ENCODE data around the gene VEPH1. TPM values are rescaled to one million over a fixed set of nuclear protein-coding genes. Genes with fewer than 3 reads are reported as not detected.
A peak's percentile ranks its signal among the peaks of the same experiment; 100 is the strongest.

VEPH1 gene
- total RNA-seq (2014; rRNA removed; shearing (Covaris generic)), result 74.1 and 87.1 TPM in 2 replicates

DNA sequence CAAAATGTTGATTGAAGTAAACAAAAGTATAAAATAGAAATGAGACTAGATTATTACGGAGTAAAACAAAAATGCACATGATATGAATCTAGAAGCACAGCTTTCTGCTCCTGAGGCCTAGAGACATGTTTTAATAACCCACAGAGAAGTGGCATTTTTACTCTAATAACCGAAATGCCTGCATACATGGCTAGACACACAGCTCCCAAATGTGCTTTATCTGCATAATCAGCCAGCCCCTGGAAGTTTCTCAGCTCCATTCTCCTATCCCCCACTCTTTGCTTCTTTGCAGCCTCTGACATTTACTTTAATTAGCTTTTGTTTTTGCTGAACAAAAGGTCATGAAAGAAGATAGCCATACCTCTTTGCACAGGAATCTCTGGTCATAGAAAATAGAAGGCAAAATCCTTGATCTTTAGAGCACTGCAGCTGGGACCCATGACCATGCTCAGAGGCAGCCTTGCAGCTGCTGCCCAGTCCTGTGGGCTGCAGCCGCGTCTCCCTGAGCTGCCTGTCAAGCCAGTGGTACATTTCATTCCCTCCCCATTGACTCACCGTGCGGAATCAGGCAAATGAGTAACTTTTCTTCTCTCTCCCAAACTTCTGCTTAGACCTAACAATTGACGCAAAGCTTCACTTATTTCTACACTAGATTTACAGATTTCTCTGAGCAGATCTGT is at the start of gene VEPH1:
TSS of gene VEPH1 (minus strand) at position 501 of the 680 bp plus-strand sequence. CDS start 8,067 bp downstream, outside the sequence.
- peak; percentile 46 for DNase-seq (ENCODE audit: low read depth)

DNA sequence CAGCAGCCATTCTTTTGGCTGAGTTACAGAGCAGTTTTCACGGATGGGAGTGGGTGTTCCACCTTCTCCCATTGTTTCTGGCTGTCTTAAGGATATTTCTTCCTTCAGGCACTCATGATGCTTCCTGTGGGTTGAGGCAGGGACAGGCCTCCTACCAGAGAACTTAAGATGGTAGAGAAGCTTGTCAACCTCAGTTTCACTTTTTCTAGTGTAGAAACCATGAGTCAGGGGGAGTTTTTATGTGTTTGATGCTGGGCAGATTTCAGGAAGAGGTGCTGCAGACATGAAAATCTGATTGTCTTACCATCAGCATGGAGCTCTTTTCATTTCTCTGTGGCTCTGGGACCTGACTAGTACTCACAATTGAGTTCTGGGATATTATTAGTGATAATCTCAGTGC is 48.7 kb upstream of the VEPH1 start:
- DNase-seq (ENCODE audit: low read depth), result no peak

DNA sequence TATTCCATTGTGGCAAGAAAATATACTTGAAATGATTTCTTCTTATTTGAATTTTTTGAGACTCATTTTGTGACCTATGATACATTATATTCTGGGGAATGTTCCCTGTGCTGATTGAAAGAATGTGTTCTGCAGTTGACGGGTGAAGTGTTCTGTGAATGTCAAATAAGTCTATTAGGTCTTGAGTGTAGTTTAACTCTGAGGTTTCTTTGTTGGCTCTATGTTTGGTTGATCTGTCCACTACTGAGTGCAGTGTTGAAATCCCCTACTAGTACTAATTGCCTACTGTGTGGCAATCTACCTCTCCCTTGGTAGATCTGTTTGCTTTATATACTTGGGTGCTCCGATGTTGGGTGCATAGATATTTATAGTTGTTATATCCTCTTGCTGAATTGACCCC is 46.3 kb upstream of the VEPH1 start:
- DNase-seq (ENCODE audit: low read depth), result no peak

DNA sequence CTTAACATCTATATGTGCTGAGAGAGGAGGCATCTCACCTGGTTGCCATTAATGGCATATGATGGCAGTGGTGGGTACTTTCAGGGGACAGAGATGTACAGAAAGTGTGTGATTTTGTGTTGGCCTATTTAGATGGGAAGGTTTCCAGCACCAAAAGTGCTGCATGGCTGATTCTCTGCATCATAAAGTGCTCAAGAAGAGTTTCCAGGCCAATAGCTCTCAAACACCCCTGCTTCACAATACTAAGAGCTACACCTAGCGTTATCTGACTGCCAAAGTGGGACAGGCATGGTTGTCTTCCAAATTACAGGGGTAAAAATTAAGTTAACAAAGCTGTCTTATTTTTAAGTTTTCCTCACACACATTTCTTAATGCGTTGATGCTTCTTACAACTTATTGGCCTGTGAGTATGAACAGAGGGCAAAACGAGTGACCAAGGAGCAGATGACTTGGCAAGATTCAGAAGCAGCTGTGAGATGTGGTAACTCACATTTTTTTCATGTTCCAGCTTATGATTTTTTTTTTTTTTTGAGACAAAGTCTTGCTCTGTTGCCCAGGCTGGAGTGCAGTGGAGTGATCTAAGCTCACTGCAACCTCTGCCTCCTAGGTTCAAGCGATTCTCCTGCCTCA is 41.4 kb upstream of the VEPH1 start:
- DNase-seq (ENCODE audit: low read depth), result no peak

DNA sequence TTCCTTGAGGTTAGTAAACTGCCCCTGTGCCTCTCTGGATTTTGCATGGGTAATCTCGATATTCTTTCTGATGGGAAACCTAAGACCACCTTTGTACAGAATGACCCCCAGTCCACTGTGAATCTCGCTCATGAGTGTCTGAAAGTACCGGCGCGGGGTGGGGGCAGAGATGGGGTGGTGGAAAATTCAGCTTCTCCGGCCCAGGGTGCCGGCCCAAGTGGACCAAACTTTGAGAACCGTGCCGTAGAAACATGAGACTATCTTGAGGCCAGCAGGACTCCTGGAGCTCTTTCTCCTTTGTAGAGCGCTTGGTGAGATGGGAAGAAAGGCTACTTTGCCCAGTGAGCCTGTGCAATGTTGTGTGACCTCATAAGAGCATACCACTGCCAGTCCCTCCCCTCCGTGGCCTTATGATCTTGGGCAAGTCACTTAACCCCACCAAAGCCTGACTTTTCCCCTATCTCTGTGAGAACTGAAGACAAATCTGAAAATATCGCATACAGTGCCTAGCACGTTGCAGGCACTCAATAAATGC is 40.4 kb upstream of the VEPH1 start:
- DNase-seq (ENCODE audit: low read depth), result no peak

DNA sequence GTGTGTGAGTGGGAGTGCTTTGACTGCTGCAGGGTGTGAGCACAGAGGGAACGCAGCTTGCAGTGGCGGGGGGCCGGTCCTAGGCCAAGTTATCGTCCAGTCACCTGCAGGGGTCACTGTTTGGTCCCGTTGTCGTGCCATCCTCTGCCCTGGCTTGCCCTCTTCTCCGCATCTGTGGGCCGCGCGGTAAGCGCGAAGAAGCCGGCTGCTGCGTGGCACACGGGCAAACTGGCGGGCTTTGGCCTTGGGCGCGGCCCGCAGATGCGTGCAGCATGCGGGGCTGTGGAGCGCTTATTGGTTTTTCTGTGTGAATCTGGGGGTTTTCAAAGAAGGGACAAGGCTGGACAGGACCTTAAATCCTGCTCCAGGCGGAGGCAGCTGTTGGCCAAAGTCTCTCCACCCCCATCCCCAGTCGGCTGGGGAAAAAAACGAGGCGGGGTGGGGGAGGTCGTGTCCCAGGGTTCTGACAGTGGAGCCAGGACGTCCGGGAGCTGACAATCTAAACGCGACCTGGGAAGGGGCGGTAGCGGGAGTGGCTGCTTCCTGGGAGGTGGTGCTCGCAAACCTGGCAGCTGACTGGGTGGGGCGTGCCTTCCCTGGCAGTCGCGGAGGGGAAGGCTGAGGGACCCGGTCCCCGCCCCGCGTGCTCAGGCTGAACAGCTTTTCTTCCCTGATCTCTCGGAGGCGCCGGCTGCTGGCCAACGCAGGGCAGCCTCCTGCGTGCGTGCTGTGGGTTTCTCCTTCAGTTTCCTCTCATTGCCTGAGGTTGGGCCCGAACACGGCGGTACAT is 39.7 kb upstream of the VEPH1 start:
- DNase-seq (ENCODE audit: low read depth), result peak; percentile 67

DNA sequence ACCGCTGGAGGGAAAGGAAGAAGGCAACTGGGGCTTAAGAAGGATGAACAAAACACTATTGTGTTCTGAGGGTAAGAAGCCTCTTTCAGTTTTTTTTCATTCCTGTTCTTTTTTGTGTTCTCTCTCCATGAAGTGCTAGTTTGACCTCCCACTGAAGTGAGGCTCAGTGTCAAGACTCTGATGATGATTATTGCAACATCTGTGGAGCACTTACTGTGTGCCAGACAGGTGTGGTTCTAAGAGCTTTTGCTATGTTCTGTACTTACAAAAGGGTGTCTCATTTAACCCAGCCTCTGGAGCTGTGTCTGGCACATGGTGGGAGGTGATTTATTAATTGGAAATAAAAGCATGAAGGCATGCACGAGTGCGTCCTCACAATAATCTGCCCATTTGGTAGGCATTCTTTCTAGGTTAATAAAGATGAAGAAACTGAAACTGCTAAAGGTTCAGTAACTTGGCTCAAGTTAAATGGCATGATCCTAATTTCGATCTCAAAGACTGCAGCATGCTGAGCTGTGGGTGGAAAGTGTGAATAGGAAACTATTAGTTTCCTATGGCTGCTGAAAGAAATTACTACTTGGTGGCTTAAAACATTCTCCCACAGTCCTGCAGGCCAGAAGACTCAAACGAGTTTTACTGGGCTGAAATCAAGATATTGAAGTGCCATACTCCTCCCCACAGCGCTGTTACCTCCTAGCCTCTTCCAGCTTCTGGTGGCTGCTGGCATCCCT is 38.5 kb upstream of the VEPH1 start:
- no peak for DNase-seq (ENCODE audit: low read depth)

DNA sequence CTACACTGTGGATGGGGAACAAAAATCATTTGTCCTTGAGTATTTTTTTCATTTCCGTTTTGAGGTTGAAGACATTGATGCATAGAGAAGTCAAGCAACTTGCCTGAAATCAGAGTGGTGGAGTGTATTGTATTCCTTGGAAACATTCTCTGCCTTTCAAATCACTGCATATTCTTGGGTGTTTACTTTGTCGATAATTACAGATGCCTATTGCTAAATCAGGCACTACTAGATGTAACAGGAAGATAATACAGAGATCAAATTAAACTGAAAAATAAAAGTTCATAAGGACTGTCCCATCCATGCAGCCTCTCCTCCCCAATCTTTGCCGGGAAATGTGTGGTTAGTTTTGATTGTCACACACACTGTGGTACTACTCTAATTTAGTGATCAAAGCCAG is 37.4 kb upstream of the VEPH1 start:
- DNase-seq (ENCODE audit: low read depth), result no peak

DNA sequence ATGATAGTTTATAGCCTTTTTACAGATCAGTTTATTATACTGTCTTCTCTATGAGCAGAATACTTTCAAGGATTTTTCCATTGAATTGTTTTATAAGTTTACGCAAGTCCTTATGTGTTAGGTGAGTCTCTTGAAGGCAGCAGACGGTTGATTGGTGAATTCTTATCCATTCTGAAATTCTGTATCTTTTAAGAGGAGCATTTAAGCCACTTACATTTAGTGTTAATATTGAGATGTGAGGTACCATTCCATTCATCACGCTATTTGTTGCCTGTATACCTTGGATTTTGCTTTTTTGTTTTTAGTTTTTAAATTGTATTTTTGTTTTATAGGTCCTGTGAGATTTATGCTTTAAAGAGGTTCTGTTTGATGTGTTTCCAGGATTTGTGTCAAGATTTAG is 32.5 kb upstream of the VEPH1 start:
- DNase-seq (ENCODE audit: low read depth), result no peak

DNA sequence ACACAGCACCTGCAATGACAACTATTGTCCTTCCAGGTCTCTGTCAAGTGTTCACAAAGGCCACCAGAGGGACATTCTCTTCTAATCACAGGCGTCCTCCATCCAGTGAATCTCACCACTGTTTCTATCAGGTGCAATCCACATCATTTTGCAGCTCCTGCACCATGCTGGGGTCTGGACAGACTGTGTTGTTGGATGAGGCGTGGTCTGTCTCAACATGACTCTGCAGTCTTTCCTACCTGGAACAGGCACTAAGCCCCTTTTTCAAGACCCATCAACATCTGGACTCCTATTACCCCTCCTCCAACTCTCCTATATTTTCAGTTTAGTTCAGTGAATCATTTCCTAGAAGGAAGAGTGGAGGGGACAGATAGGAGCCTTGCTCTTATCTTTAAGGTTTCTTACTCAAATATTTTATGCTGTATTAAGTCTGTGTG is 31.5 kb upstream of the VEPH1 start:
- no peak for DNase-seq (ENCODE audit: low read depth)

DNA sequence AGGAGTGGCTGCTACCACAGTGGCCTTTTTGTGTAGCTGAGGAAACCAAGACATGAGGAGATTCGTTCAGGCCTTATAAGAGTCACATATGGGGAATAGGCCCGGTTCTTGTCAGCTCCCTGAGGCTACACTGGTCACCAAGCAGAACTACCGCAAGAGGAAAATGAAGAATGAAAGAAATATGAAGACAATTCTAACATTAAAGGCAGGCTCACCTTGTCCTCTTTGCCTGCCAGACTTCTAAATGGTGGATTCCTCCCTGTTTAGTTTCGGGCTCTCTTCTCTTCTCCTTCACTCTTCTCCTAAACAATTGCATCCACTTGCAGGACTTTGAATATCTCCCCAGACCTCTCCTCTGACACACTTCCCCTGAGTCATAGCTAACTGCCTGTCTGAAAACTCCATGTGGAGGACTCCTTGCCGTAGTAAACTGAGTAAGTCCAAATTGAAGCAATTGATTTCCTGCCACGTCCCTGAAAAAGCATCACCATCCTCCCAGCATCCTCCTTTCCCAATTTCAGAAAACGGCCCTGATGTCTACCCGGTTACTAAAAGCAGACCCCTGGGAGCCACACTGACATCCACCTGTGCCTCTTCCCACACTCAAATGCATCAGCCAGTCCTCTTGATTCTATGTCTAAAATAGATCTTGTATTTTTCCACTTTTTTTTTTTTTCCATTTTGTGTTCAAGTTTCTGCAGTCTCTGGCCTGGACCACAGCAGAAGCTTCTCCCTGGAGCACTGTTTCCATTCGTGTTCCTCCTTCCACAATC is 30.3 kb upstream of the VEPH1 start:
- peak; percentile 85 for DNase-seq (ENCODE audit: low read depth)

DNA sequence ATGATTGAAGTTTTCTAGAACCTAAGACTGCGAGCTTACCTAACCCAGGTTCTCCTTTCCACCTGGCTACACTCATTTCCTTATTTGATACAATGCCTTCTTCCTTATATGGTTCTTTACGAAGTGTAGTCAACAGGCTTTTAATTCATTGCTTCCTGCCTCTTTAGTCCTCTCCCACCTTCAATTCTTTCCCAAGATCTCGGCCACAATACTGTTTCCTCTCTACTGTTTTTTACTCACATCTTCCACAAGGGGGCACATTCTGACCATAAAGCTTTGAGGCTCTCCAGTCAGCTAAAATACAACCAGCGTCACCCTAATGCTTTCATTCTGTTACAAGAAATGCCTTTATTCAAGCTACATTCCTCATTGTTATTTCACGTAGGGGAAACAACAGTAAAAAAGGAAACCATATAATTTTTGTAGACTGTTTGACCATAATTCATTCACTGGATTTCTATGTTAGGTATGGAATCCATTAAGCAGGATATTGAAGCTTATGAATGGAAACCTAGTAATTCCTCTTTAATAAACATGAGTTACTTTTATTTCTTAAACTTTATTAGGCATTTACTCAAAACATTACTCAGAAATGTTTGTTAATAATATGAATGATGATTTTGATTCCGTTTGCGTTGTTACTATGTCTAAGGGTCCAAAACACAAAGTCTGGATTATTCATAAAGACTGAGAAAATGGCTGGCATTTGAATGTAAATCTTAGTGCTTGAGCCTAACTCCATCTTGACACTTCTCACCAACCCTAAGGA is 29.5 kb upstream of the VEPH1 start:
- peak; percentile 91 for DNase-seq (ENCODE audit: low read depth)

DNA sequence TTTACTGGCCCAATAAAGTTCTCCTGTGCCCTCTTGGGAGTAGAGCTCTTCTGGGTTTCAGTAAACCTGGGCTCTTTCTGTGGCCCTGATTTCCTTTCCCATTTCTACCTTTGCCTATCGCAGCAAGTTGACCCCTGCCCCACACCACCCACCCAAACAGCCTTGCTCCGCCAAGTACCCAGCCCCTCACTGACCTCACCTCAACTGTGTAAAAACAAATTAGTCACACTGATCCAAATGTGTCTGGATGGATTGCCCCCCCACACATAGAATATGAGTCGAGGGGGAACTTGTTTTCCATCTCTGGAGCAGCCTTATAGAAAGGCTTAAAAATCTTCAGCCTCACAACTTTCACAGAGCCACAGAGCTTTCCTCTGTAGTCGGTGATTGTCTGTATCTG is 28.6 kb upstream of the VEPH1 start:
- peak; percentile 63 for DNase-seq (ENCODE audit: low read depth)

DNA sequence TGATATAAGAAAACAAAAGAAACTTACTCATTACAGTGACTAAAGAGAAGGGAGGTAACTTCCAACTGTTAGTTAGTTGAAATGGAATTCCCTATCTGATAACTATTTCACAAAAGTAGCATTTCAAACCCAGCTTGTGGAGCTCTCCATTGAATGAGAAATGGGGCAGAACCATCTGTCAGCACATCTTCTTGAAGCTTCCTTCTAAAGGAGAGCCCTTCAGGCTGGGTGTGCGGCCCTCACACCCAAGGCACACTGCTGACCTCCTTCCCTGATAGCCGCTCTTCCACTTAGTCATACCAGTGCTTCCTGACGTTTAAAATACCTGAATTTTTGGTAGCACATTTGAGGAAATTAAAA is 28.1 kb upstream of the VEPH1 start:
- peak; percentile 75 for DNase-seq (ENCODE audit: low read depth)

DNA sequence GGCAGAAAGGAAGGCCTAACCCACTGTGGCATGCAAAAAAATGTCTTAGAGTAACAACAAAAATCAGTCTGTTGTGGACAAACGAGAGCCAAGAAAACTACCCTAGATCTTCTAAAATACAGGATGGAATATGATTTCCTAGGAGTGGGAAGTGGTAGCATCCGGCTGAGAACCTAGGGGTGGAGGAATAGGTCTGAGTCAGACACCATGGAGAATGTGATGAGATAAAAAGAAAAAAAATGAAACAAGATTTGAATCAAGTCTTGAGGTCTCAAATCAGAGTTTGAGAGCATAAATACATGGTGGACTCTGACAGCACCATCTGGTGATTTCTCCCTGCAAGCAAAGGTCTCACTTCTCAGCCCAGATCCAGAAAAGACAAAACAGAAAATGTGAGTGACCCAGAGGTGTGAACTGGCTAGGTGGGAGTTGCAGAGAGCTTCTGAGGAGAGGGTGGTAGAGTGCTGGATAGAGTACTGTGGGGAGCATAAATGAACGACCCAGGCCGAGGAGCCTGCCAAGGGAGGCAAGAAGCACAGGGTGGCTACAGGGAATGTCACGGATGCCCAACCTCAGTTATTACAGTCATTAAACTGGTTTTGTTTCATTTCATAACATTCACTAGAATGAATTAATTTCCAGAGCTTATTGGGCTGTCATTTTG is 27.6 kb upstream of the VEPH1 start:
- peak; percentile 73 for DNase-seq (ENCODE audit: low read depth)

DNA sequence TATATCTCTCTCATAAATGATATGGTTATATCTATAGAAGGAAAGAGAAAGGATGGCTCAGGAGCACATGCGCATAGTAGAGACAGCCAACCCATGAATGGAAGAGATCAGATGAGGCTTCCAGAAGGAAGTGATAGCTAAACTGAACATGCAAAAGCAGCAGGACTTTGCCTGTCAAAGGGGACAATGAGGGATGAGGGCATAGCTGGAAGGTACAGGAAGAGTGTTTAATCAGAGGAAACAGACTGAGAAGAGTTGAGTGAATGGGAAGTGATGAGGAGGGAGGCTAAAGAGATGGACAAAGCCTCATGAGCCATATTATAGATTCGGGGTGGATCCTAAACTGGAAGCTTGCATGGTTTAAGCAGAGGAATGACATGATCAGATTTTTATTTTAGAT is 26.5 kb upstream of the VEPH1 start:
- DNase-seq (ENCODE audit: low read depth), result no peak

DNA sequence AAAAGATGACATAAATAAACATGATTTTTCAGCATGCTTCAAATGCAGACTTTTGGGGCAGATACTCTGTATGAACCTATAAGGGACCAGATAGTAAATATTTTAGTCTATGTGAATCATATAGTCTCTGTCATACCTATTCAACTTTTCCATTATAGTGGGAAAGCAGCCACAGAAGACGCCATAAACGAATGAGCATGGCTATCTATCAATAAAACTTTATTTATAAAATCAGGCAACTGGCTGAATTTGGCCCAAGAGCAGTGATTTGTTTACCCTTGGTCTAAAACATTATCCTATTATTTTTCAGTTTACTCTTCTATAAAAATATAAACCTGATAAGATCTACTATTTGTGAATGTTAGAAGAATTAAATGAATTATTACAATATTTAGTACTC is 25.9 kb upstream of the VEPH1 start:
- DNase-seq (ENCODE audit: low read depth), result no peak

DNA sequence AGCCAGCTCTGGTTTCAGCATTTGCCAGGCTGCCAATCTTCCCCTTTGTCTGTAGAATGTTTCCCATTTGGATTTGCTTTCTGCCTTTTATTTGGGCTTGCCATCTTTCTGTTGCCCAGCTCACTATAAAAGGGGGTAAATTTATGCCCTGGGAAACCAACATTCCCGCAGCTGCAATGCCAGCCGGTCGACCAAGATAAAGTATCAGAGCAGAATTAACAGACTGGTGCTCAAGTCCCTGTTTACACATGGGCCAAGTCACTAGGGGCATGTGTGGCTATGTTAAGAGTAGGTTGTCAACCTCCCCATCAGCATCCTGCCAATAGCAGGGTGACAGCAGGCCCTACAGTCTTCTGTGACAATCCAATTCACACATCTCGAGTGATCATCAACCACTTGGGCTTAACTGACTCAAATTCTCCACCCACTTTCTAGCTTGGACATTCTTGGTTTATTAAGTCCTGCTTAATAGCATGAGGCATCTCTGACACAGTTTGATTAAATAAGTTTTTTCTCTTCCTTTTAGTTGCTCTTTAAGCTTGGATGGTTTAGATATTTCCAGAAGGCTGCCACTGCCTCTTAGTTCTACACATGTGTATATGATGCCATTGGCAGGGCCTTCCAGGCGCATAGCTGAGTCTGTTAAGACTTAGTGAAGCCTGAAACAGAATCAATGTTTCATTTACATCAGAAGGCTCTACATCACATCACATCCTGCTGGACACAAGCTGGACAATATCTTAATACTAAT is 24.1 kb upstream of the VEPH1 start:
- DNase-seq (ENCODE audit: low read depth), result no peak

DNA sequence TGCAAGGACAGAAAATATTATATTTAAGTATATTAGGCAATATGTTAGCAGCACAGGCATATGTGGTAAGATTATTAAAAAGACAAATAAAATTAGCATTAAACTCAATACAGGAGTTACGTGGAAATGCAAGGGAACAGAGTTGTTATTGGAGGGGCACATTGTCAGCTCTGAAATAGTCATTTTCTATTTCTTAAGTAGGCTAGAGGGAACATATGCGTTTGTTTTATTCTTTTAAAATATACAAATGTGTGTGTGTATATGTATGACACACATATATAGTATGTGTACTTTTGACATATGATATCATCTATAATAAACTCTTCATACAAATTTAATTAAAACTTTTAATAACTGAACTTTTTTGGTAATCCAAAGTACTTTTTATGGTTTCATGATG is 22.8 kb upstream of the VEPH1 start:
- no peak for DNase-seq (ENCODE audit: low read depth)

All from Daoy (cell line).